Breast epithelium (tissue), 3 donors: ENCODE data around the gene MAP1A.
"Not testable (repeated sequence)": the region's sequence is repeated elsewhere in the genome, so short reads cannot be mapped to it uniquely, and the experiment has no call there.

ENCODE experiments used
- POLR2A ChIP-seq: fragments of 450-650 bp; IDR thresholded peaks from one replicate; pipeline ENCODE4 v1.6.1; 2016; ENCODE audit warnings: antibody characterized with exemption, mild to moderate bottlenecking, moderate library complexity
- POLR2AphosphoS5 ChIP-seq, 3 donors: sonication (generic); formaldehyde crosslinking; IDR thresholded peaks; one replicate each; pipeline ENCODE4 v1.6.1; 2017; ENCODE audit warnings: antibody characterized with exemption in 3 of 3
- TF ChIP-seq, protein P1 (sequence below), 3 donors: fragments of 450-650 bp; IDR thresholded peaks; one replicate each; pipeline ENCODE4 v1.5.1; 2016 to 2017; ENCODE audit warnings: antibody characterized with exemption in 3 of 3, mild to moderate bottlenecking in 3 of 3, moderate library complexity in 3 of 3

GRCh38 chr15:43566615-43567014 lies 49.2 kb downstream of the MAP1A start:
- not testable (repeated sequence) for TF ChIP-seq POLR2A; POLR2AphosphoS5 (IDR thresholded peaks at IDR 0.05)
- TF ChIP-seq, protein P1, sequence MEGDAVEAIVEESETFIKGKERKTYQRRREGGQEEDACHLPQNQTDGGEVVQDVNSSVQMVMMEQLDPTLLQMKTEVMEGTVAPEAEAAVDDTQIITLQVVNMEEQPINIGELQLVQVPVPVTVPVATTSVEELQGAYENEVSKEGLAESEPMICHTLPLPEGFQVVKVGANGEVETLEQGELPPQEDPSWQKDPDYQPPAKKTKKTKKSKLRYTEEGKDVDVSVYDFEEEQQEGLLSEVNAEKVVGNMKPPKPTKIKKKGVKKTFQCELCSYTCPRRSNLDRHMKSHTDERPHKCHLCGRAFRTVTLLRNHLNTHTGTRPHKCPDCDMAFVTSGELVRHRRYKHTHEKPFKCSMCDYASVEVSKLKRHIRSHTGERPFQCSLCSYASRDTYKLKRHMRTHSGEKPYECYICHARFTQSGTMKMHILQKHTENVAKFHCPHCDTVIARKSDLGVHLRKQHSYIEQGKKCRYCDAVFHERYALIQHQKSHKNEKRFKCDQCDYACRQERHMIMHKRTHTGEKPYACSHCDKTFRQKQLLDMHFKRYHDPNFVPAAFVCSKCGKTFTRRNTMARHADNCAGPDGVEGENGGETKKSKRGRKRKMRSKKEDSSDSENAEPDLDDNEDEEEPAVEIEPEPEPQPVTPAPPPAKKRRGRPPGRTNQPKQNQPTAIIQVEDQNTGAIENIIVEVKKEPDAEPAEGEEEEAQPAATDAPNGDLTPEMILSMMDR (IDR thresholded peaks at IDR 0.05): not testable (repeated sequence)
